Keratinocyte (primary cell): ENCODE results near the gene CTCFL. TPM values are rescaled to one million over a fixed set of nuclear protein-coding genes. Genes with fewer than 3 reads are reported as not detected.

Source experiments
- DNase-seq: peaks from one replicate; pipeline ENCODE4 v3.0.0-alpha.2; 2011; ENCODE audit warnings: low read depth, missing footprints, low spot score
- FAIRE-seq: peaks from 2 replicates; lab custom pipeline; 2011; peaks lifted over from hg19 to GRCh38; lab: Jason Lieb, UNC
- H2AFZ ChIP-seq: 2 replicates; pipeline ENCODE4 v1.6.0; 2012; ENCODE audit warnings: low read length, control low read depth, inconsistent platforms; ENCODE audit not compliant: control insufficient read depth
- H3K27ac ChIP-seq: 2 replicates; pipeline ENCODE4 v1.5.1; 2011; ENCODE audit warnings: low read length; ENCODE audit not compliant: control insufficient read depth, insufficient read depth
- H3K27me3 ChIP-seq: 3 replicates; pipeline ENCODE4 v1.6.0; 2011; ENCODE audit warnings: low read length; ENCODE audit not compliant: control insufficient read depth, insufficient read depth; ENCODE audit errors: extremely low read depth
- H3K36me3 ChIP-seq, 2 experiments: 2 replicates in 1 of 2; 3 replicates in 1 of 2; pipeline ENCODE4 v1.5.1; 2011; ENCODE audit warnings: low read length in 2 of 2, mild to moderate bottlenecking in 1 of 2; ENCODE audit not compliant: control insufficient read depth in 2 of 2, insufficient read depth in 2 of 2; ENCODE audit errors: extremely low read depth in 1 of 2
- H3K4me1 ChIP-seq: 3 replicates; pipeline ENCODE4 v1.5.1; 2011; ENCODE audit warnings: low read length; ENCODE audit not compliant: control insufficient read depth, insufficient read depth; ENCODE audit errors: extremely low read depth
- H3K4me2 ChIP-seq: 3 replicates; pipeline ENCODE4 v1.6.0; 2011; ENCODE audit warnings: low read depth, low read length; ENCODE audit not compliant: control insufficient read depth, insufficient read depth; ENCODE audit errors: extremely low read depth
- H3K4me3 ChIP-seq, 3 experiments: fragments of 200-600 bp in 1 of 3; sonication (generic) in 1 of 3; 2 replicates in 2 of 3; 3 replicates in 1 of 3; pipeline ENCODE4 v1.5.1; 2011 to 2016; ENCODE audit warnings: low read length in 3 of 3, mild to moderate bottlenecking in 3 of 3, control low read depth in 2 of 3, inconsistent platforms in 1 of 3, low read depth in 1 of 3, mixed read lengths in 1 of 3, mixed run types in 1 of 3, moderate library complexity in 1 of 3; ENCODE audit not compliant: control insufficient read depth in 2 of 3, insufficient read depth in 2 of 3; ENCODE audit errors: extremely low read depth in 1 of 3
- H3K79me2 ChIP-seq: 2 replicates; pipeline ENCODE4 v1.6.0; 2012; ENCODE audit warnings: low read length; ENCODE audit not compliant: control insufficient read depth, insufficient read depth
- H3K9ac ChIP-seq: 3 replicates; pipeline ENCODE4 v1.6.0; 2011; ENCODE audit warnings: low read length; ENCODE audit not compliant: control insufficient read depth, insufficient read depth; ENCODE audit errors: extremely low read depth
- H3K9me1 ChIP-seq: 3 replicates; pipeline ENCODE4 v1.6.0; 2011; ENCODE audit warnings: low read length; ENCODE audit not compliant: control insufficient read depth, insufficient read depth; ENCODE audit errors: extremely low read depth
- H3K9me3 ChIP-seq: 2 replicates; pipeline ENCODE4 v1.5.1; 2012; ENCODE audit warnings: low read depth, low read length; ENCODE audit not compliant: control insufficient read depth
- H4K20me1 ChIP-seq: 3 replicates; pipeline ENCODE4 v1.6.0; 2011; ENCODE audit warnings: low read length; ENCODE audit not compliant: control insufficient read depth, insufficient read depth; ENCODE audit errors: extremely low read depth
- EZH2 ChIP-seq: IDR thresholded peaks from one replicate; pipeline ENCODE4 v1.6.1; 2012; ENCODE audit warnings: inconsistent platforms, mild to moderate bottlenecking, low read length, moderate library complexity
- dilution Hi-C: fragments of 300-500 bp; cut with MboI; formaldehyde crosslinking; loops from one replicate; pipeline ENCODE4 v1.7.0; 2020; ENCODE audit warnings: low sequenced_read_pairs; ENCODE audit not compliant: extremely low pct_ligation_motif_present
- polyA plus RNA-seq, 5 experiments: library from polyadenylated mRNA; depleted of rRNA in 3 of 5; stranded (reverse) in 3 of 5; stranded (forward) in 1 of 5; unstranded in 1 of 5; fragments of >200 nt; gene quantifications; 1 replicate in 1 of 5; 2 replicates in 3 of 5; 3 replicates in 1 of 5; pipeline versions ENCODE4 v1.2.1 to v1.2.3, GENCODE V29; 2011 to 2012; ENCODE audit warnings: missing spikeins in 2 of 5, low read depth in 1 of 5, low replicate concordance in 1 of 5
- TF ChIP-seq, protein P1 (sequence below), 3 experiments: IDR thresholded peaks in 1 of 3; conservative IDR thresholded peaks in 1 of 3; optimal IDR thresholded peaks in 1 of 3; 2 replicates in 2 of 3; 3 replicates in 1 of 3; pipeline versions ENCODE3 to v1.5.1; 2011; ENCODE audit warnings: low read length in 3 of 3, mild to moderate bottlenecking in 3 of 3, moderate library complexity in 2 of 3, control low read depth in 1 of 3, inconsistent platforms in 1 of 3; ENCODE audit not compliant: insufficient read depth in 2 of 3; ENCODE audit errors: extremely low read depth in 1 of 3

Gene CTCFL
- polyA plus RNA-seq, 1 donor (not counting 4 experiments of a cell fraction or from before 2014, with no cell fraction given): not detected

DNA sequence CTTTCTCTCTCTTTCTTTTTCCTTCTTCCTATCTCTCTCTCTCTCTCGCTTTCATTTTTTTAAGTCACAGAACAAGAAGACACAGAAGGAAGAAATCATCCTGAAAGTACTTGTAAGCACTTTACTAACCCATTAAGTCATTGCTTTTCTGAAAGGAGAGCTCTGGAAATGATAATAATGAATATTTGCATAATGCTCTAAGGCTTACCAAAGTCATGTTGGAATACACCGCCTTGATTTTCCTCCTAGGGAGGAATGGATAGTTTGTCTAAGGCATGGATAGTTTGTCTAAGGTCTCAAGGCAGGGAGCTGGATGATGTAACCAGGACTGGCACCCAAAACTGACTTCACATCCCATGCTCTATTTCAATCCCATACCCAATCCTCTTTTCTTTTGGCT, 12.9 kb upstream of the CTCFL start:
- Histone ChIP-seq H3K4me1 (no peaks in the 10 kb centered on the region), H3K9ac (no peak overlapping the region), H4K20me1 (no peaks in the 10 kb centered on the region), H3K27me3 (peaks cover 46% of the 10 kb centered on the region), H3K9me1 (no peaks in the 10 kb centered on the region), H3K36me3 (no peaks in the 10 kb centered on the region), H2AFZ (no peak overlapping the region), H3K4me3 (no peak overlapping the region), H3K27ac (no peak overlapping the region), H3K9me3 (no peaks in the 10 kb centered on the region), H3K4me2 (no peak overlapping the region), H3K79me2 (no peaks in the 10 kb centered on the region)
- no peak for FAIRE-seq
- dilution Hi-C loops: no loop called here
- TF ChIP-seq, protein P1, sequence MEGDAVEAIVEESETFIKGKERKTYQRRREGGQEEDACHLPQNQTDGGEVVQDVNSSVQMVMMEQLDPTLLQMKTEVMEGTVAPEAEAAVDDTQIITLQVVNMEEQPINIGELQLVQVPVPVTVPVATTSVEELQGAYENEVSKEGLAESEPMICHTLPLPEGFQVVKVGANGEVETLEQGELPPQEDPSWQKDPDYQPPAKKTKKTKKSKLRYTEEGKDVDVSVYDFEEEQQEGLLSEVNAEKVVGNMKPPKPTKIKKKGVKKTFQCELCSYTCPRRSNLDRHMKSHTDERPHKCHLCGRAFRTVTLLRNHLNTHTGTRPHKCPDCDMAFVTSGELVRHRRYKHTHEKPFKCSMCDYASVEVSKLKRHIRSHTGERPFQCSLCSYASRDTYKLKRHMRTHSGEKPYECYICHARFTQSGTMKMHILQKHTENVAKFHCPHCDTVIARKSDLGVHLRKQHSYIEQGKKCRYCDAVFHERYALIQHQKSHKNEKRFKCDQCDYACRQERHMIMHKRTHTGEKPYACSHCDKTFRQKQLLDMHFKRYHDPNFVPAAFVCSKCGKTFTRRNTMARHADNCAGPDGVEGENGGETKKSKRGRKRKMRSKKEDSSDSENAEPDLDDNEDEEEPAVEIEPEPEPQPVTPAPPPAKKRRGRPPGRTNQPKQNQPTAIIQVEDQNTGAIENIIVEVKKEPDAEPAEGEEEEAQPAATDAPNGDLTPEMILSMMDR (optimal IDR thresholded peaks at IDR 0.05 in 1 of 3, IDR thresholded peaks at IDR 0.05 in 1 of 3, conservative IDR thresholded peaks at IDR 0.05 in 1 of 3; ENCODE audit: extremely low read depth in 1 of 3, insufficient read depth in 2 of 3, low read length in 3 of 3): no peak
- no peak for TF ChIP-seq EZH2
- DNase-seq: no peak

DNA sequence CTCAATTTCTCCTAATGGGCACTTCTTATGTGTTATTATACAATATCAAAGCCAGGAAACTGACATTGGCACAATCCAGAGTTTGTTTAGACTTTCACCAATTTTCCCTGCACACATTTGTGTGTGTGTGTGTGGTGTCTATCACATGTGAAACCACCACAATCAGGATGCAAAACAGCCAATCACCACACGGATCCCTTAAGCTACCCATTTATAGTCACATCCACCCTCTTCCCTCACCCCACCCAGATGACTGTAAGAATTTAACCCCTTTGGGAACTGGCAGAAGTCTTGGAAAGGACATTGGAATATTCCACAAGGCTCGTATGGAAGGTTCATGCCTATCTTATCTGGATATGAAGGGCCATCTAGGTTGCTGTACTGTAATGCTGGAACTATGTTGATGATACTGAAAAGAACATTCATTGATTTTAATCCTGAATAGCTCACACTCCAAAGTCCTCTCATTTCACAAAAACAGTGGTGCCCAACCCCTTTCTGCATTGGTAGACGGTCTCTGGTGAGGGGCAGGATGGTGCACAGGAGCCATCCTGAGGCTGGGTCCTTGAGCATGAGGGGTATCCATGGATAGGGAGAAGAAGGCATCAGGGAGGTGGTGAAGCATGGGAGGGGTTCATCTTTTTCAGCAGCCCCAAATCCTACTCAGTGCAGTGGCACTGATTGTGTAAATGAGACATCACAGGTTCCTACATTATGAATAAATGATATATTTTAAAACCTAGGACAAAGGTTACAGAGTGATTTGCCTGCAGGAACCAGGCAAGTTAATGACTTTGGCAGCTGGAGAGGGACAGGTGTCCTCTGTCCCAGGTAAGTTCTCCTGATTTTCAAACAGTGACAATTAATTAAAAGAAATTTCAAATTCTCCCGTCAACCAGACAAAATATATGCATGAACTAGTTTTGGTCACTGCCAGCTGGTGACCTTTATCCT, 12.1 kb upstream of the CTCFL start:
- DNase-seq (no peak), FAIRE-seq (no peak)
- Histone ChIP-seq H2AFZ (no peak overlapping the region), H3K4me1 (no peaks in the 10 kb centered on the region), H3K79me2 (no peaks in the 10 kb centered on the region), H3K36me3 (no peaks in the 10 kb centered on the region), H3K27me3 (peaks cover 47% of the 10 kb centered on the region), H3K27ac (no peak overlapping the region), H4K20me1 (no peaks in the 10 kb centered on the region), H3K9me1 (no peaks in the 10 kb centered on the region), H3K9me3 (no peaks in the 10 kb centered on the region), H3K4me2 (no peak overlapping the region), H3K4me3 (no peak overlapping the region), H3K9ac (no peak overlapping the region)
- TF ChIP-seq, protein P1 (optimal IDR thresholded peaks at IDR 0.05 in 1 of 3, IDR thresholded peaks at IDR 0.05 in 1 of 3, conservative IDR thresholded peaks at IDR 0.05 in 1 of 3; ENCODE audit: extremely low read depth in 1 of 3, insufficient read depth in 2 of 3, low read length in 3 of 3): no peak
- no peak for TF ChIP-seq EZH2
- dilution Hi-C loops: no loop called here
